GM18526 (cell line): ENCODE measurements around the gene ARHGEF10L.

ENCODE experiments used
- POLR2A ChIP-seq: IDR thresholded peaks from 3 replicates; pipeline ENCODE4 v1.6.1; 2011; ENCODE audit not compliant: insufficient read length; ENCODE audit errors: extremely low read depth

Gene ARHGEF10L

GRCh38 chr1:17620448-17620847 lies 81.0 kb downstream of the ARHGEF10L start:
- no peak for TF ChIP-seq POLR2A

GRCh38 chr1:17621691-17622090 lies 82.2 kb downstream of the ARHGEF10L start:
- no peak for TF ChIP-seq POLR2A

- no peak for TF ChIP-seq POLR2A
These were observed 83.3 kb downstream of the ARHGEF10L start for GRCh38 chr1:17622823-17623222.

GRCh38 chr1:17624611-17625233 lies 85.2 kb downstream of the ARHGEF10L start:
- TF ChIP-seq POLR2A = no peak

- TF ChIP-seq POLR2A = no peak
These were observed 87.9 kb downstream of the ARHGEF10L start for GRCh38 chr1:17627239-17628052.

- TF ChIP-seq POLR2A = no peak
These were observed 90.0 kb downstream of the ARHGEF10L start for GRCh38 chr1:17629460-17629859.

GRCh38 chr1:17630048-17630830 lies 90.7 kb downstream of the ARHGEF10L start:
- TF ChIP-seq POLR2A = no peak

GRCh38 chr1:17630986-17631385 lies 91.5 kb downstream of the ARHGEF10L start:
- no peak for TF ChIP-seq POLR2A

- no peak for TF ChIP-seq POLR2A
These were observed 91.9 kb downstream of the ARHGEF10L start for GRCh38 chr1:17631410-17631809.

- no peak for TF ChIP-seq POLR2A
These were observed 92.6 kb downstream of the ARHGEF10L start for GRCh38 chr1:17632106-17632505.

- no peak for TF ChIP-seq POLR2A
These were observed 93.2 kb downstream of the ARHGEF10L start for GRCh38 chr1:17632541-17633184.

- TF ChIP-seq POLR2A = no peak
These were observed 94.2 kb downstream of the ARHGEF10L start for GRCh38 chr1:17633654-17634053.

GRCh38 chr1:17635276-17635675 lies 95.8 kb downstream of the ARHGEF10L start:
- TF ChIP-seq POLR2A = no peak

- TF ChIP-seq POLR2A = no peak
These were observed 96.3 kb downstream of the ARHGEF10L start for GRCh38 chr1:17635811-17636210.

GRCh38 chr1:17636612-17637011 lies 97.1 kb downstream of the ARHGEF10L start:
- no peak for TF ChIP-seq POLR2A
